K562 (cell line): ENCODE measurements around the gene SPTBN2. TPM values are rescaled to one million over a fixed set of nuclear protein-coding genes. Genes with fewer than 3 reads are reported as not detected.

Experiments used
- FOXP4 ChIP-seq: sonication (generic); formaldehyde crosslinking; IDR thresholded peaks from 2 replicates; pipeline ENCODE4 v1.8.0; 2022; ENCODE audit warnings: mild to moderate bottlenecking, missing genetic modification reagents, borderline replicate concordance
- GABPB1 ChIP-seq: sonication (generic); formaldehyde crosslinking; IDR thresholded peaks from 2 replicates; pipeline ENCODE4 v1.8.0; 2022; ENCODE audit warnings: mild to moderate bottlenecking, missing genetic modification reagents
- GATAD2A ChIP-seq: fragments of 450-650 bp; IDR thresholded peaks from 2 replicates; pipeline ENCODE4 v1.6.1; 2017
- HBP1 ChIP-seq: fragments of 450-650 bp; formaldehyde crosslinking; IDR thresholded peaks from 2 replicates; pipeline ENCODE4 v1.4.0; 2022; ENCODE audit warnings: missing genetic modification characterization
- MAFK ChIP-seq: IDR thresholded peaks from 2 replicates; pipeline ENCODE4 v1.6.1; 2011; ENCODE audit warnings: low read length, improper control_type of control experiment
- NONO ChIP-seq, 2 experiments: fragments of 200-400 bp in 1 of 2; fragments of 450-650 bp in 1 of 2; formaldehyde crosslinking in 1 of 2; IDR thresholded peaks; 2 replicates each; pipeline ENCODE4 v1.6.1; 2017; ENCODE audit warnings: low read depth in 2 of 2, mild to moderate bottlenecking in 2 of 2, moderate library complexity in 2 of 2, low read length in 1 of 2
- PHF21A ChIP-seq: fragments of 450-650 bp; IDR thresholded peaks from 2 replicates; pipeline ENCODE4 v1.6.1; 2017; ENCODE audit warnings: low read depth, borderline replicate concordance
- SAFB ChIP-seq: fragments of 200-400 bp; formaldehyde crosslinking; IDR thresholded peaks from 2 replicates; pipeline ENCODE4 v1.6.1; 2017; ENCODE audit warnings: low read depth, low read length, borderline replicate concordance
- SIN3A ChIP-seq, 2 experiments: fragments of 150-350 bp in 1 of 2; IDR thresholded peaks; 2 replicates each; pipeline ENCODE4 v1.6.1; 2011 to 2016; ENCODE audit warnings: borderline replicate concordance in 2 of 2, low read depth in 2 of 2, low read length in 2 of 2, mild to moderate bottlenecking in 2 of 2, moderate library complexity in 2 of 2; ENCODE audit not compliant: control insufficient read depth in 1 of 2
- SMC3 ChIP-seq: conservative IDR thresholded peaks from 2 replicates; pipeline ENCODE4 v1.6.1; 2011; ENCODE audit warnings: low read depth, low read length, improper control_type of control experiment; ENCODE audit not compliant: insufficient read depth
- SP1 ChIP-seq: sonication (generic); formaldehyde crosslinking; IDR thresholded peaks from 2 replicates; pipeline ENCODE4 v1.8.1; 2022; ENCODE audit warnings: mild to moderate bottlenecking, missing genetic modification reagents
- TEAD1 ChIP-seq, 2 experiments: fragments of 450-650 bp in 1 of 2; sonication (generic) in 1 of 2; formaldehyde crosslinking; IDR thresholded peaks; 2 replicates each; pipeline versions ENCODE4 v1.4.0 to v1.8.0; 2020 to 2022; ENCODE audit warnings: mild to moderate bottlenecking in 2 of 2, missing genetic modification reagents in 1 of 2
- USF2 ChIP-seq: sonication (generic); formaldehyde crosslinking; IDR thresholded peaks from 2 replicates; pipeline ENCODE4 v1.5.0; 2020; ENCODE audit warnings: missing genetic modification reagents
- ZNF12 ChIP-seq: sonication (generic); formaldehyde crosslinking; IDR thresholded peaks from 2 replicates; pipeline ENCODE4 v1.4.0; 2020; ENCODE audit warnings: mild to moderate bottlenecking, missing genetic modification reagents
- ZNF224 ChIP-seq: sonication (generic); formaldehyde crosslinking; IDR thresholded peaks from 2 replicates; pipeline ENCODE4 v1.8.0; 2022; ENCODE audit warnings: mild to moderate bottlenecking, missing genetic modification reagents
- ZNF232 ChIP-seq: sonication (generic); formaldehyde crosslinking; IDR thresholded peaks from 2 replicates; pipeline ENCODE4 v1.8.0; 2022; ENCODE audit warnings: mild to moderate bottlenecking, missing genetic modification reagents
- ZNF282 ChIP-seq: sonication (generic); formaldehyde crosslinking; IDR thresholded peaks from 2 replicates; pipeline ENCODE4 v1.8.1; 2023; ENCODE audit warnings: missing genetic modification reagents
- ZNF324 ChIP-seq: fragments of 250-450 bp; sonication (Bioruptor Pico); IDR thresholded peaks from 2 replicates; pipeline ENCODE4 v1.4.0; 2020; ENCODE audit warnings: mild to moderate bottlenecking
- ZNF354B ChIP-seq: fragments of 250-450 bp; sonication (Bioruptor Pico); IDR thresholded peaks from 2 replicates; pipeline ENCODE4 v1.4.0; 2020
- ZNF780A ChIP-seq: fragments of 250-450 bp; sonication (Bioruptor Pico); IDR thresholded peaks from 2 replicates; pipeline ENCODE4 v1.5.0; 2021; ENCODE audit warnings: mild to moderate bottlenecking
- polyA plus RNA-seq, 8 experiments: library from polyadenylated mRNA; depleted of rRNA in 4 of 8; stranded (reverse) in 5 of 8; unstranded in 3 of 8; fragments of >200 nt; fragmentation: Nextera tagmentation in 2 of 8; fragmentation: Illumina TruSeq in 1 of 8; extraction: Ambion mirVana in 2 of 8; extraction: Trizol in 1 of 8; gene quantifications; 2 replicates each; pipeline versions ENCODE4 v1.2.1 to v1.2.3, GENCODE V29; 2011 to 2014; ENCODE audit warnings: inconsistent platforms in 1 of 8, missing spikeins in 1 of 8
- total RNA-seq, 7 experiments: library from RNA; depleted of rRNA in 6 of 7; stranded (reverse); fragments of >200 nt in 6 of 7; fragmentation: Illumina TruSeq in 2 of 7; extraction: Trizol in 2 of 7; gene quantifications; 2 replicates each; pipeline versions ENCODE4 v1.2.1 to v1.2.3, GENCODE V29; 2011 to 2021; ENCODE audit warnings: low replicate concordance in 1 of 7

The SPTBN2 gene
- total and polyA plus RNA-seq, 9 of the 15 experiments (the other 6 are each of a cell fraction or from before 2014, with no cell fraction given), result 0.38 to 56.5 (median 19.7) TPM

- TF ChIP-seq USF2 (CRISPR knock-in tag), result no peak
- TF ChIP-seq ZNF282 (CRISPR knock-in tag), result no peak
- TF ChIP-seq ZNF12, result no peak
- 0 out of 2 replicates have a peak, but pooled peaks have one; percentile 17 for TF ChIP-seq SMC3
- TF ChIP-seq ZNF324, result no peak
- TF ChIP-seq NONO (IDR thresholded peaks at IDR 0.05; ENCODE audit: low read depth in 2 of 2, low read length in 1 of 2), result peak; percentile 5 to 46; a peak in 1 of 4 replicates
- peak; percentile 98 for TF ChIP-seq SAFB
- no peak for TF ChIP-seq ZNF224 (CRISPR knock-in tag)
- TF ChIP-seq ZNF232 (CRISPR knock-in tag), result no peak
- TF ChIP-seq ZNF780A (CRISPR knock-in tag), result no peak
- TF ChIP-seq GABPB1 (CRISPR knock-in tag), result peak; percentile 51
- no peak for TF ChIP-seq ZNF354B (CRISPR knock-in tag)
- peak; percentile 59; the same call in 1 of the 2 replicates for TF ChIP-seq GATAD2A
- TF ChIP-seq SP1 (CRISPR knock-in tag), result peak; percentile 79; the same call in 1 of the 2 replicates
- TF ChIP-seq MAFK, result no peak
- TF ChIP-seq FOXP4 (CRISPR knock-in tag), result peak; percentile 73; the same call in 1 of the 2 replicates
- TF ChIP-seq PHF21A, result no peak
- TF ChIP-seq SIN3A (IDR thresholded peaks at IDR 0.05; ENCODE audit: borderline replicate concordance in 2 of 2, control insufficient read depth in 1 of 2, low read depth in 2 of 2, low read length in 2 of 2), result peak in 1 of 2 experiments; percentile 72; a peak in 1 of 4 replicates
- TF ChIP-seq TEAD1 (CRISPR knock-in tag; IDR thresholded peaks at IDR 0.05), result peak in 1 of 2 experiments; percentile 18; a peak in 1 of 4 replicates
- TF ChIP-seq HBP1 (CRISPR knock-in tag), result peak; percentile 85; the same call in 1 of the 2 replicates
Measured at GRCh38 chr11:66677599-66678375, 51.2 kb downstream of the SPTBN2 start, which contains the start of gene RBM4B (continued).
